ENCODE measurements around the gene MAB21L4.

- TF ChIP-seq CTCF (IDR thresholded peaks at IDR 0.05; ENCODE audit: insufficient read depth, low read depth, low read length) (no peak), EZH2 (IDR thresholded peaks at IDR 0.05; ENCODE audit: insufficient read depth, low read length) (no peak)
These were observed 6.9 kb downstream of the MAB21L4 start for GRCh38 chr2:240888890-240889573.
